Esophagus squamous epithelium (tissue), 4 donors: ENCODE measurements around the gene ASCL3.

ENCODE experiments used
- CTCF ChIP-seq, 6 experiments: fragments of 450-650 bp in 4 of 6; fragments of 200-600 bp in 2 of 6; sonication (generic) in 2 of 6; IDR thresholded peaks; one replicate each; pipeline ENCODE4 v1.5.1; 2016 to 2019; ENCODE audit warnings: antibody characterized with exemption in 6 of 6, mild to moderate bottlenecking in 4 of 6, moderate library complexity in 4 of 6
- POLR2A ChIP-seq, 4 donors: fragments of 450-650 bp; IDR thresholded peaks; one replicate each; pipeline ENCODE4 v1.6.1; 2017; ENCODE audit warnings: antibody characterized with exemption in 4 of 4, mild to moderate bottlenecking in 4 of 4, moderate library complexity in 3 of 4

- TF ChIP-seq CTCF (IDR thresholded peaks at IDR 0.05) (no peak), POLR2A (IDR thresholded peaks at IDR 0.05) (no peak)
Observed at GRCh38 chr11:8971196-8971923, 28.5 kb upstream of the ASCL3 start.
